Activated CD8-positive, alpha-beta T cell treated with anti-CD3 and anti-CD28 coated beads, Interleukin-2, amount 10 ng/mL, durations not matched to agents 7 days and 5 days (primary cell): ENCODE data around the gene PEAK1. TPM values are rescaled to one million over a fixed set of nuclear protein-coding genes. Genes with fewer than 3 reads are reported as not detected.

Source experiments
- ATAC-seq: fragments of 150-1000 bp; cut with Tn5 transposase; one replicate; pipeline ENCODE4 v1.10.0; 2021; ENCODE audit warnings: moderate library complexity
- CTCF ChIA-PET: fragments of 350-600 bp; sonication (Branson Sonifier 250); formaldehyde crosslinking; loops from one replicate; lab custom pipeline; 2021; ENCODE audit warnings: antibody characterized with exemption; lab: Charles Lee
- POLR2A ChIA-PET: fragments of 350-600 bp; sonication (Branson Sonifier 250); formaldehyde crosslinking; loops from one replicate; lab custom pipeline; 2021; ENCODE audit warnings: antibody characterized with exemption; lab: Charles Lee
- DNase-seq: peaks from one replicate; pipeline ENCODE4 v3.0.0-alpha.2; 2020
- H3K27ac Mint-ChIP-seq: one replicate; pipeline ENCODE4 v1.8.0; 2021; ENCODE audit warnings: mild to moderate bottlenecking, mixed read lengths
- H3K27me3 Mint-ChIP-seq: one replicate; pipeline ENCODE4 v1.8.0; 2021; ENCODE audit warnings: low read depth, mixed read lengths
- H3K36me3 Mint-ChIP-seq: one replicate; pipeline ENCODE4 v1.8.0; 2021; ENCODE audit warnings: low read depth, mixed read lengths
- H3K4me1 Mint-ChIP-seq: one replicate; pipeline ENCODE4 v1.8.0; 2021; ENCODE audit warnings: low read depth, mixed read lengths
- H3K4me3 Mint-ChIP-seq: one replicate; pipeline ENCODE4 v1.8.0; 2021; ENCODE audit warnings: mild to moderate bottlenecking, mixed read lengths
- H3K9me3 Mint-ChIP-seq: one replicate; pipeline ENCODE4 v1.8.0; 2022; ENCODE audit warnings: mixed read lengths; ENCODE audit not compliant: insufficient read depth
- total RNA-seq, 2 experiments: library from RNA; stranded (reverse); gene quantifications; one replicate each; pipeline ENCODE4 v1.2.3, GENCODE V29; 2021

PEAK1 gene
- total RNA-seq, 2 experiments from 2014 or later: 30.4 to 30.7 TPM

GRCh38 chr15:77071305-77072223 is 348.3 kb downstream of the PEAK1 start:
- Mint-ChIP-seq H3K4me1 (peaks cover 15% of the 10 kb centered on the region), H3K27ac (peak overlapping the region; percentile 63), H3K27me3 (peaks cover 11% of the 10 kb centered on the region), H3K4me3 (peak overlapping the region; percentile 74), H3K9me3 (no peaks in the 10 kb centered on the region), H3K36me3 (peaks cover 8% of the 10 kb centered on the region)
- ChIA-PET POLR2A (interaction anchor here (0.5 to 0.6 kb wide), 2 partner anchors 14 to 64 kb away, joined by 3 read pairs; no protein-coding TSS in a partner anchor), CTCF (interaction anchor here (0.9 to 1.5 kb wide), 4 partner anchors 11 to 98 kb away, joined by 3 to 4 read pairs (median 4); no protein-coding TSS in a partner anchor)
- DNase-seq (no peak), ATAC-seq (no peak)

GRCh38 chr15:77070495-77071304 is 349.2 kb downstream of the PEAK1 start, which contains the start of gene TSPAN3:
TSS of gene TSPAN3 (minus strand) at chr15:77071109. CDS start at chr15:77070954, 155 bp downstream.
- H3K27ac Mint-ChIP-seq: peak within 1 kb of the TSS; percentile 63
- ChIA-PET CTCF (interaction anchor here (0.9 to 1.5 kb wide), 4 partner anchors 10 to 97 kb away, joined by 3 to 4 read pairs (median 4); no protein-coding TSS in a partner anchor), POLR2A (interaction anchor here (0.5 to 0.6 kb wide), 2 partner anchors 15 to 64 kb away, joined by 3 read pairs; no protein-coding TSS in a partner anchor)
- ATAC-seq (peak; percentile 100), DNase-seq (peak; percentile 93)
- peaks cover 11% of the 10 kb centered on the region for H3K27me3 Mint-ChIP-seq
- peak within 1 kb of the TSS; percentile 77 for H3K4me3 Mint-ChIP-seq
- H3K36me3 Mint-ChIP-seq: peaks cover 8% of the 10 kb centered on the region
- H3K4me1 Mint-ChIP-seq: peaks cover 15% of the 10 kb centered on the region
- no peaks in the 10 kb centered on the region for H3K9me3 Mint-ChIP-seq

GRCh38 chr15:77070180-77070494 is 349.8 kb downstream of the PEAK1 start:
- H3K27ac Mint-ChIP-seq: peak overlapping the region; percentile 52
- H3K9me3 Mint-ChIP-seq: no peaks in the 10 kb centered on the region
- POLR2A ChIA-PET: no interaction called here
- no peak for DNase-seq
- H3K4me3 Mint-ChIP-seq: peak overlapping the region; percentile 77
- peaks cover 8% of the 10 kb centered on the region for H3K36me3 Mint-ChIP-seq
- no peak for ATAC-seq
- CTCF ChIA-PET: no interaction called here
- H3K27me3 Mint-ChIP-seq: peaks cover 7% of the 10 kb centered on the region
- peaks cover 15% of the 10 kb centered on the region for H3K4me1 Mint-ChIP-seq

GRCh38 chr15:77069521-77070121 is 350.3 kb downstream of the PEAK1 start:
- DNase-seq (no peak), ATAC-seq (no peak)
- Mint-ChIP-seq H3K36me3 (peaks cover 8% of the 10 kb centered on the region), H3K27me3 (peaks cover 7% of the 10 kb centered on the region), H3K4me3 (peak overlapping the region; percentile 77), H3K27ac (peak overlapping the region; percentile 4), H3K9me3 (no peaks in the 10 kb centered on the region), H3K4me1 (peaks cover 15% of the 10 kb centered on the region)
- ChIA-PET POLR2A (interaction anchor here (0.6 to 1.4 kb wide), 2 partner anchors 13 to 18 kb away, joined by 3 to 4 read pairs; no protein-coding TSS in a partner anchor), CTCF (interaction anchor here (0.7 kb wide), 1 partner anchor 40 kb away, joined by 3 read pairs; no protein-coding TSS in a partner anchor)

- H3K36me3 Mint-ChIP-seq: peaks cover 8% of the 10 kb centered on the region
- peaks cover 5% of the 10 kb centered on the region for H3K27me3 Mint-ChIP-seq
- peaks cover 15% of the 10 kb centered on the region for H3K4me1 Mint-ChIP-seq
- no peak overlapping the region for H3K27ac Mint-ChIP-seq
- CTCF ChIA-PET: interaction anchor here (0.7 to 1.4 kb wide), 4 partner anchors 10 to 95 kb away, joined by 3 to 6 read pairs (median 3); no protein-coding TSS in a partner anchor
- H3K9me3 Mint-ChIP-seq: no peaks in the 10 kb centered on the region
- DNase-seq (no peak), ATAC-seq (no peak)
- H3K4me3 Mint-ChIP-seq: no peak overlapping the region
- POLR2A ChIA-PET: interaction anchor here (1.4 kb wide), 2 partner anchors 12 to 73 kb away, joined by 3 to 4 read pairs; no protein-coding TSS in a partner anchor
Observed at GRCh38 chr15:77068633-77069032, 351.3 kb downstream of the PEAK1 start.

- H3K36me3 Mint-ChIP-seq: peaks cover 8% of the 10 kb centered on the region
- H3K4me1 Mint-ChIP-seq: peaks cover 15% of the 10 kb centered on the region
- ChIA-PET CTCF (interaction anchor here (1.0 to 1.4 kb wide), 4 partner anchors 9 to 94 kb away, joined by 3 to 6 read pairs (median 4); no protein-coding TSS in a partner anchor), POLR2A (interaction anchor here (0.8 to 1.4 kb wide), 2 partner anchors 11 to 72 kb away, joined by 3 read pairs; no protein-coding TSS in a partner anchor)
- ATAC-seq: no peak
- H3K4me3 Mint-ChIP-seq: no peak overlapping the region
- no peaks in the 10 kb centered on the region for H3K9me3 Mint-ChIP-seq
- H3K27me3 Mint-ChIP-seq: peaks cover 5% of the 10 kb centered on the region
- no peak for DNase-seq
- H3K27ac Mint-ChIP-seq: no peak overlapping the region
Observed at GRCh38 chr15:77067691-77068367, 352.1 kb downstream of the PEAK1 start.

- ATAC-seq: no peak
- CTCF ChIA-PET: interaction anchor here (1.4 to 2.1 kb wide), 4 partner anchors 8 to 93 kb away, joined by 3 to 6 read pairs (median 4); no protein-coding TSS in a partner anchor
- peaks cover 8% of the 10 kb centered on the region for H3K36me3 Mint-ChIP-seq
- no peaks in the 10 kb centered on the region for H3K9me3 Mint-ChIP-seq
- peaks cover 5% of the 10 kb centered on the region for H3K27me3 Mint-ChIP-seq
- no peak overlapping the region for H3K27ac Mint-ChIP-seq
- POLR2A ChIA-PET: interaction anchor here (0.8 to 1.4 kb wide), 2 partner anchors 11 to 72 kb away, joined by 3 read pairs; no protein-coding TSS in a partner anchor
- DNase-seq: no peak
- H3K4me1 Mint-ChIP-seq: peaks cover 15% of the 10 kb centered on the region
- no peak overlapping the region for H3K4me3 Mint-ChIP-seq
Observed at GRCh38 chr15:77066971-77067690, 352.8 kb downstream of the PEAK1 start.

GRCh38 chr15:77064539-77065308 is 355.2 kb downstream of the PEAK1 start:
- Mint-ChIP-seq H3K4me1 (peaks cover 14% of the 10 kb centered on the region), H3K4me3 (no peak overlapping the region), H3K9me3 (no peaks in the 10 kb centered on the region), H3K27ac (no peak overlapping the region), H3K36me3 (peaks cover 6% of the 10 kb centered on the region), H3K27me3 (peaks cover 3% of the 10 kb centered on the region)
- DNase-seq (no peak), ATAC-seq (no peak)
- ChIA-PET POLR2A (no interaction called here), CTCF (interaction anchor here (1.0 to 1.6 kb wide), 2 partner anchors 40 to 161 kb away, joined by 3 to 4 read pairs; no protein-coding TSS in a partner anchor)

- Mint-ChIP-seq H3K9me3 (no peaks in the 10 kb centered on the region), H3K27me3 (no peaks in the 10 kb centered on the region), H3K4me1 (peaks cover 14% of the 10 kb centered on the region), H3K36me3 (peaks cover 3% of the 10 kb centered on the region), H3K27ac (no peak overlapping the region), H3K4me3 (no peak overlapping the region)
- POLR2A ChIA-PET: no interaction called here
- ATAC-seq: no peak
- no peak for DNase-seq
- CTCF ChIA-PET: interaction anchor here (1.0 to 1.6 kb wide), 2 partner anchors 40 to 161 kb away, joined by 3 to 4 read pairs; no protein-coding TSS in a partner anchor
Observed at GRCh38 chr15:77064063-77064462, 355.8 kb downstream of the PEAK1 start.
